Stimulated activated CD8-positive, alpha-beta memory T cell treated with anti-CD3 and anti-CD28 coated beads, Interleukin-4, amount 100 ng/mL, for 4 hours (primary cell): ENCODE data around the gene PIAS4.

ENCODE experiments used
- DNase-seq, 2 donors: peaks; one replicate each; pipeline ENCODE4 v3.0.0-alpha.2; 2020; ENCODE audit warnings: low read depth in 2 of 2, low spot score in 1 of 2

The PIAS4 gene

GRCh38 chr19:4023600-4024398, 16.3 kb downstream of the PIAS4 start:
- no peak for DNase-seq

- DNase-seq = no peak
These were observed 17.8 kb downstream of the PIAS4 start for GRCh38 chr19:4025317-4025716.

- no peak for DNase-seq
These were observed 19.6 kb downstream of the PIAS4 start for GRCh38 chr19:4027146-4027545.

GRCh38 chr19:4028334-4029246, 21.1 kb downstream of the PIAS4 start:
- no peak for DNase-seq

- DNase-seq = no peak
These were observed 21.7 kb downstream of the PIAS4 start for GRCh38 chr19:4029247-4029614.

- DNase-seq = no peak
These were observed 23.0 kb downstream of the PIAS4 start for GRCh38 chr19:4030552-4030951.

GRCh38 chr19:4030981-4031380, 23.4 kb downstream of the PIAS4 start:
- no peak for DNase-seq

- no peak for DNase-seq
These were observed 23.9 kb downstream of the PIAS4 start for GRCh38 chr19:4031420-4031819.

- DNase-seq = no peak
These were observed 24.9 kb downstream of the PIAS4 start for GRCh38 chr19:4032436-4032835.

- no peak for DNase-seq
These were observed 25.8 kb downstream of the PIAS4 start for GRCh38 chr19:4033028-4033956.

- DNase-seq = no peak
These were observed 26.8 kb downstream of the PIAS4 start for GRCh38 chr19:4034048-4035017.

GRCh38 chr19:4035018-4035566, 27.6 kb downstream of the PIAS4 start:
- DNase-seq = no peak

- DNase-seq = no peak
These were observed 28.0 kb downstream of the PIAS4 start for GRCh38 chr19:4035582-4035981.

- DNase-seq = no peak
These were observed 29.2 kb downstream of the PIAS4 start for GRCh38 chr19:4036576-4037300.

- no peak for DNase-seq
These were observed 29.9 kb downstream of the PIAS4 start for GRCh38 chr19:4037301-4037949.

- DNase-seq = no peak
These were observed 30.5 kb downstream of the PIAS4 start for GRCh38 chr19:4038057-4038456.

- no peak for DNase-seq
These were observed 31.3 kb downstream of the PIAS4 start for GRCh38 chr19:4038661-4039423.
